ENCODE results near the gene CCDC13.

- TF ChIP-seq ZNF114 (CRISPR knock-in tag; IDR thresholded peaks at IDR 0.05) (no peak), EZH2 (IDR thresholded peaks at IDR 0.05; ENCODE audit: low read depth, unreplicated experiment) (peak; percentile 7), CTCF (conservative IDR thresholded peaks at IDR 0.05; ENCODE audit: low read depth in 2 of 2) (no peak)
Observed at GRCh38 chr3:42804831-42805132, 31.7 kb upstream of the CCDC13 start.
